CD4-positive, CD25-positive, alpha-beta regulatory T cell (primary cell): Measurements from ENCODE around the gene EVL. TPM values are rescaled to one million over a fixed set of nuclear protein-coding genes. Genes with fewer than 3 reads are reported as not detected.

Source experiments
- ATAC-seq, 2 donors: fragments of 150-1000 bp; cut with Tn5 transposase; one replicate each; pipeline ENCODE4 v1.10.0; 2021; ENCODE audit warnings: low read depth in 2 of 2, moderate number of reproducible peaks in 2 of 2, moderate library complexity in 1 of 2
- DNase-seq, 3 donors: peaks; one replicate each; pipeline versions ENCODE4 v3.0.0 to v3.0.0-alpha.2; 2012 to 2022; ENCODE audit warnings: mixed read lengths in 1 of 3
- H3K27ac ChIP-seq: one replicate; pipeline ENCODE4 v1.7.0; 2013; ENCODE audit warnings: mild to moderate bottlenecking, low read length; ENCODE audit not compliant: insufficient read depth, poor library complexity, severe bottlenecking
- H3K27me3 ChIP-seq: one replicate; pipeline ENCODE4 v1.7.0; 2013; ENCODE audit warnings: low read length; ENCODE audit not compliant: control insufficient read depth, insufficient read depth
- H3K36me3 ChIP-seq: one replicate; pipeline ENCODE4 v1.7.0; 2013; ENCODE audit warnings: mild to moderate bottlenecking, low read length, moderate library complexity; ENCODE audit not compliant: control insufficient read depth, insufficient read depth
- H3K4me1 ChIP-seq: 2 replicates; pipeline ENCODE4 v1.7.0; 2013; ENCODE audit warnings: mild to moderate bottlenecking, low read length; ENCODE audit not compliant: insufficient read depth, control insufficient read depth, poor library complexity, severe bottlenecking
- H3K4me3 ChIP-seq: one replicate; pipeline ENCODE4 v1.7.0; 2013; ENCODE audit warnings: low read depth, mild to moderate bottlenecking, low read length, moderate library complexity
- H3K9me3 ChIP-seq, 2 experiments: 1 replicate in 1 of 2; 2 replicates in 1 of 2; pipeline ENCODE4 v1.7.0; 2013; ENCODE audit warnings: low read length in 2 of 2, mild to moderate bottlenecking in 1 of 2, moderate library complexity in 1 of 2; ENCODE audit not compliant: control insufficient read depth in 2 of 2
- H3K27ac Mint-ChIP-seq, 3 donors: one replicate each; pipeline ENCODE4 v1.8.0; 2020 to 2022; ENCODE audit warnings: mild to moderate bottlenecking in 3 of 3, mixed read lengths in 3 of 3, moderate library complexity in 2 of 3
- H3K27me3 Mint-ChIP-seq: one replicate; pipeline ENCODE4 v1.8.0; 2022; ENCODE audit warnings: mild to moderate bottlenecking, mixed read lengths
- H3K36me3 Mint-ChIP-seq: one replicate; pipeline ENCODE4 v1.8.0; 2020; ENCODE audit warnings: mixed read lengths
- H3K4me1 Mint-ChIP-seq, 4 donors: one replicate each; pipeline ENCODE4 v1.8.0; 2020 to 2022; ENCODE audit warnings: mixed read lengths in 4 of 4, mild to moderate bottlenecking in 1 of 4
- H3K4me3 Mint-ChIP-seq, 4 donors: one replicate each; pipeline ENCODE4 v1.8.0; 2020 to 2022; ENCODE audit warnings: mild to moderate bottlenecking in 4 of 4, mixed read lengths in 4 of 4, moderate library complexity in 3 of 4
- H3K9me3 Mint-ChIP-seq, 7 donors: one replicate each; pipeline ENCODE4 v1.8.0; 2020 to 2022; ENCODE audit warnings: mixed read lengths in 7 of 7, mild to moderate bottlenecking in 3 of 7, moderate library complexity in 2 of 7
- polyA plus RNA-seq, 4 donors: library from polyadenylated mRNA; unstranded; fragments of 300-500 nt; fragmentation: Illumina TruSeq; gene quantifications; one replicate each; pipeline ENCODE4 v1.2.3, GENCODE V29; 2021
- total RNA-seq: library from RNA; stranded (reverse); gene quantifications from one replicate; pipeline ENCODE4 v1.2.3, GENCODE V29; 2022

Gene EVL, protein sequence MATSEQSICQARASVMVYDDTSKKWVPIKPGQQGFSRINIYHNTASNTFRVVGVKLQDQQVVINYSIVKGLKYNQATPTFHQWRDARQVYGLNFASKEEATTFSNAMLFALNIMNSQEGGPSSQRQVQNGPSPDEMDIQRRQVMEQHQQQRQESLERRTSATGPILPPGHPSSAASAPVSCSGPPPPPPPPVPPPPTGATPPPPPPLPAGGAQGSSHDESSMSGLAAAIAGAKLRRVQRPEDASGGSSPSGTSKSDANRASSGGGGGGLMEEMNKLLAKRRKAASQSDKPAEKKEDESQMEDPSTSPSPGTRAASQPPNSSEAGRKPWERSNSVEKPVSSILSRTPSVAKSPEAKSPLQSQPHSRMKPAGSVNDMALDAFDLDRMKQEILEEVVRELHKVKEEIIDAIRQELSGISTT
- total RNA-seq (1,219 TPM), polyA plus RNA-seq (100 to 1,000 TPM; 118 to 141 (median 136) TPM)

DNA sequence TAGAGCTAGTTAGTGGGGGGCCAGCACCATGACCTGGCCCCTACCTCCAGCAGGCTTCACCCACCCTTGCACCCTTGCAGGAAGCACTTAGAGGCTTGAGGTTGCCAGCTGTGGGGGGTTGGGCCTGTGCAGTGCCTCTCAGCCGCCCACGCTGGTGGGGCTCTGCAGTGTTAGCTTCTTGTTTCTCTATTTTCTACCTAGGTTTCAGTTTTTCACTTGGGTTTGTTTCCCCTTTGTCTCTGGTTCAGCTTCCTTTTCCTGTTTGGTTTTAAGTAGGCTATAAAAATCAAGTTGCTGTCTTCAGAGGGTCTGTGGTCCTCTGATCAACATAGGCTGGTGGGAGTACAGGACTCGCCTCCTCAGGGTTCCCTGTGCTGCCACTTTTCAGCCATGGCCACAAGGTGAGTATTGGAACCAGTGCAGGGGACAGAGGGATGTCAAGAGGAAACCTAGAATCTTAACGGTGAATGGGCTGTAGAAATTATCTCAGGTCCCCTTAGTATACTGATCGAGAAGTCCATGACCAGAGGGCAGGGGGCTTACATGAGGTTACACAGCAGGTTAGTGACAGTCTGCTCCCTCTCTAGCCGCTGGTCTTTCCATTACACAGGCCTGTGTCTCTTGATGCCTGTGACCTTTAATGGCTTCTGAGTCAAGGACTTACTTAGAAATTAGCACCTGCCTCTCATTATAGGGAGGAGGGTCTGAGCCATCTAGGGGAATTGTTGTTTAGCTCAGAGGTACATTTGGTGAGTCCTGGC lies at the start of gene EVL:
TSS of gene EVL (plus strand) at position 312 of the 761 bp plus-strand sequence. CDS start at position 391, 79 bp downstream.
- H3K4me3 ChIP-seq: peak within 1 kb of the TSS; percentile 100
- Mint-ChIP-seq H3K9me3 (no peaks in the 10 kb centered on the region), H3K27ac (peak within 1 kb of the TSS; percentile 97 to 99 (median 98)), H3K27me3 (no peaks in the 10 kb centered on the region), H3K36me3 (peaks cover 39% of the 10 kb centered on the region), H3K4me1 (peaks cover 10 to 77% (median 49%) of the 10 kb centered on the region in 4 donors), H3K4me3 (peak within 1 kb of the TSS; percentile 90 to 99 (median 94))
- peaks cover 92% of the 10 kb centered on the region for H3K4me1 ChIP-seq
- DNase-seq: peak; percentile 52 to 95 (median 83)
- peak within 1 kb of the TSS; percentile 95 for H3K27ac ChIP-seq
- no peaks in the 10 kb centered on the region for H3K27me3 ChIP-seq
- H3K36me3 ChIP-seq: peaks cover 7% of the 10 kb centered on the region
- no peaks in the 10 kb centered on the region for H3K9me3 ChIP-seq
- ATAC-seq: peak; percentile 61 to 63

GRCh38 chr14:100017553-100017952 lies 47.7 kb upstream of the EVL start:
- Histone ChIP-seq H3K27ac (no peak overlapping the region), H3K4me1 (no peaks in the 10 kb centered on the region), H3K9me3 (no peaks in the 10 kb centered on the region), H3K4me3 (no peak overlapping the region), H3K36me3 (no peaks in the 10 kb centered on the region), H3K27me3 (no peaks in the 10 kb centered on the region)
- Mint-ChIP-seq H3K27ac (peak overlapping the region in 1 of 3 donors; percentile 61), H3K36me3 (no peaks in the 10 kb centered on the region), H3K4me1 (peaks cover 0 to 6% (median 0%) of the 10 kb centered on the region in 4 donors), H3K4me3 (no peak overlapping the region), H3K27me3 (peaks cover 4% of the 10 kb centered on the region), H3K9me3 (no peaks in the 10 kb centered on the region)
- ATAC-seq (no peak), DNase-seq (no peak)

GRCh38 chr14:100018054-100018453 lies 47.2 kb upstream of the EVL start:
- Mint-ChIP-seq H3K4me1 (peaks cover 0 to 6% (median 0%) of the 10 kb centered on the region in 4 donors), H3K36me3 (no peaks in the 10 kb centered on the region), H3K4me3 (no peak overlapping the region), H3K9me3 (no peaks in the 10 kb centered on the region), H3K27ac (peak overlapping the region in 1 of 3 donors; percentile 61), H3K27me3 (peaks cover 5% of the 10 kb centered on the region)
- ATAC-seq (no peak), DNase-seq (no peak)
- no peaks in the 10 kb centered on the region for H3K36me3 ChIP-seq
- H3K4me3 ChIP-seq: no peak overlapping the region
- no peak overlapping the region for H3K27ac ChIP-seq
- no peaks in the 10 kb centered on the region for H3K27me3 ChIP-seq
- H3K9me3 ChIP-seq: no peaks in the 10 kb centered on the region
- H3K4me1 ChIP-seq: no peaks in the 10 kb centered on the region

GRCh38 chr14:100018482-100018881 lies 46.7 kb upstream of the EVL start:
- no peaks in the 10 kb centered on the region for H3K27me3 ChIP-seq
- Mint-ChIP-seq H3K4me3 (no peak overlapping the region), H3K27me3 (peaks cover 5% of the 10 kb centered on the region), H3K27ac (peak overlapping the region in 1 of 3 donors; percentile 61), H3K36me3 (no peaks in the 10 kb centered on the region), H3K4me1 (peaks cover 0 to 6% (median 0%) of the 10 kb centered on the region in 4 donors), H3K9me3 (no peaks in the 10 kb centered on the region)
- no peak overlapping the region for H3K27ac ChIP-seq
- no peak for DNase-seq
- ATAC-seq: no peak
- H3K4me1 ChIP-seq: no peaks in the 10 kb centered on the region
- H3K4me3 ChIP-seq: no peak overlapping the region
- H3K36me3 ChIP-seq: no peaks in the 10 kb centered on the region
- no peaks in the 10 kb centered on the region for H3K9me3 ChIP-seq

- Mint-ChIP-seq H3K27me3 (peaks cover 5% of the 10 kb centered on the region), H3K4me1 (peaks cover 0 to 6% (median 0%) of the 10 kb centered on the region in 4 donors), H3K9me3 (no peaks in the 10 kb centered on the region), H3K4me3 (no peak overlapping the region), H3K27ac (no peak overlapping the region), H3K36me3 (no peaks in the 10 kb centered on the region)
- Histone ChIP-seq H3K9me3 (no peaks in the 10 kb centered on the region), H3K4me1 (no peaks in the 10 kb centered on the region), H3K36me3 (no peaks in the 10 kb centered on the region), H3K27ac (no peak overlapping the region), H3K4me3 (no peak overlapping the region), H3K27me3 (no peaks in the 10 kb centered on the region)
- ATAC-seq (no peak), DNase-seq (no peak)
Observed at GRCh38 chr14:100019156-100019744, 46.0 kb upstream of the EVL start.

- Histone ChIP-seq H3K4me3 (no peak overlapping the region), H3K36me3 (no peaks in the 10 kb centered on the region), H3K27ac (no peak overlapping the region), H3K4me1 (no peaks in the 10 kb centered on the region), H3K27me3 (no peaks in the 10 kb centered on the region), H3K9me3 (no peaks in the 10 kb centered on the region)
- DNase-seq (no peak), ATAC-seq (no peak)
- peaks cover 5% of the 10 kb centered on the region for H3K27me3 Mint-ChIP-seq
- H3K27ac Mint-ChIP-seq: no peak overlapping the region
- H3K4me1 Mint-ChIP-seq: peaks cover 0 to 16% (median 6%) of the 10 kb centered on the region in 4 donors
- no peaks in the 10 kb centered on the region for H3K9me3 Mint-ChIP-seq
- H3K36me3 Mint-ChIP-seq: peaks cover 4% of the 10 kb centered on the region
- no peak overlapping the region for H3K4me3 Mint-ChIP-seq
Observed at GRCh38 chr14:100020629-100021028, 44.6 kb upstream of the EVL start.

- no peak overlapping the region for H3K4me3 ChIP-seq
- no peaks in the 10 kb centered on the region for H3K9me3 ChIP-seq
- no peak for ATAC-seq
- H3K36me3 ChIP-seq: no peaks in the 10 kb centered on the region
- H3K27me3 Mint-ChIP-seq: peaks cover 5% of the 10 kb centered on the region
- H3K4me1 Mint-ChIP-seq: peaks cover 0 to 12% (median 6%) of the 10 kb centered on the region in 4 donors
- H3K27me3 ChIP-seq: no peaks in the 10 kb centered on the region
- no peak overlapping the region for H3K27ac Mint-ChIP-seq
- no peaks in the 10 kb centered on the region for H3K9me3 Mint-ChIP-seq
- no peak for DNase-seq
- peaks cover 4% of the 10 kb centered on the region for H3K36me3 Mint-ChIP-seq
- no peak overlapping the region for H3K4me3 Mint-ChIP-seq
- H3K4me1 ChIP-seq: no peaks in the 10 kb centered on the region
- H3K27ac ChIP-seq: no peak overlapping the region
Observed at GRCh38 chr14:100022772-100023451, 42.3 kb upstream of the EVL start.
